HUES6 (cell line): Measurements from ENCODE around the gene RALB.
A peak's percentile ranks its signal among the peaks of the same experiment; 100 is the strongest.

ENCODE experiments used
- H3K27ac ChIP-seq: 2 replicates; pipeline ENCODE4 v1.7.0; 2013; ENCODE audit warnings: low read depth, mild to moderate bottlenecking, low read length, inconsistent platforms
- H3K27me3 ChIP-seq: 2 replicates; pipeline ENCODE4 v1.6.1; 2013; ENCODE audit warnings: low read length; ENCODE audit not compliant: control insufficient read depth, insufficient read depth
- H3K36me3 ChIP-seq: 2 replicates; pipeline ENCODE4 v1.6.1; 2013; ENCODE audit warnings: low read length; ENCODE audit not compliant: control insufficient read depth, insufficient read depth
- H3K4me1 ChIP-seq: 2 replicates; pipeline ENCODE4 v1.6.1; 2013; ENCODE audit warnings: low read length; ENCODE audit not compliant: control insufficient read depth, insufficient read depth
- H3K4me3 ChIP-seq: 2 replicates; pipeline ENCODE4 v1.5.1; 2013; ENCODE audit warnings: low read depth, low read length
- H3K9ac ChIP-seq: one replicate; pipeline ENCODE4 v1.6.1; 2013; ENCODE audit warnings: mild to moderate bottlenecking, low read length
- H3K9me3 ChIP-seq: 2 replicates; pipeline ENCODE4 v1.6.1; 2013; ENCODE audit warnings: low read depth, low read length; ENCODE audit not compliant: control insufficient read depth, insufficient read depth

Gene RALB

DNA sequence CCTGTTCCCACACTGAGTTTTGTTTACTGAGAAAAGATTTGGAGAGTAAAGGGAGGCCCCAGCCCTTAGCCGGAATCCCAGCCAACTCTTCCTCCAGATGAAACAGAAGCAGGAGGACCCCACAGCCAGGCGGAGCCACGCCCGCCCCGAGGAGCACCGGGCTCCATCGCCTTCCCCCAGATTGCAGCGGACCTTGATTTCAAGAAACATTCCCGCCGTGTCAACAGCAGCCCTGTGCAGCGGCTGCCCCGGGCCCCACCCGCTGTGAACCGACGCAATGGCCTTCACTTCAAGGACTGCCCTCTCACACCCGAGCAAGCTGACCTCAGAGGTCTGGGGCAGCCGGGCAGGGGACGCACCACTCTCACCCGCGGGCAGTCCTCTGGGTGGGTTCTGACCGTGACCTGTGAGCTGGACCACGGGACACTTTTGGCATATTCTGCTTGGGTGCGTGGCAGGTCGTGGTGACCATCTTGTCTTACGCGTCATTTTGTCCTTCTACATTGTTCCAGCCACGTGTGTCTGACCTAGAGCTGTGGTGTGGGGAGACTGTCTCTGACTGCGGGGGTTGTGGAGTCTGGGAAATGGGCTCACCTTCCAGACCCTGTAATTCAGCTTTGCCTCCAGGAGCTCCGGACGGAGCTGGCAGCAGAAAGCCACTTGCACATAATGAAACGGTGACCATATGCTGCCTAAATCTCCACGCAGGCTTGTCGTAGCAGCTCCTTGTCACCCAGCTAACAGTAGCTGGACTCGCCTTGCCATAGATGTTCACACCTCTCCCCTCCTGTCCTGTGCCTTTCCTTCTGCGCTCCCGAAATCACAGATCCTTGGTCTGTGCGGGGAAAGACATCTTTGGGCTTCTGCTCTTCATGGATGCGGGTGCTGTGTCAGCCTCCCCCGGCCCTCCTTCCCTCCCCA is 61.3 kb downstream of the RALB start:
- Histone ChIP-seq H3K4me1 (peaks cover 13% of the 10 kb centered on the region), H3K9ac (no peak overlapping the region), H3K27me3 (peaks cover 48% of the 10 kb centered on the region), H3K4me3 (peak overlapping the region; percentile 55), H3K36me3 (no peaks in the 10 kb centered on the region), H3K9me3 (no peaks in the 10 kb centered on the region), H3K27ac (no peak overlapping the region)

DNA sequence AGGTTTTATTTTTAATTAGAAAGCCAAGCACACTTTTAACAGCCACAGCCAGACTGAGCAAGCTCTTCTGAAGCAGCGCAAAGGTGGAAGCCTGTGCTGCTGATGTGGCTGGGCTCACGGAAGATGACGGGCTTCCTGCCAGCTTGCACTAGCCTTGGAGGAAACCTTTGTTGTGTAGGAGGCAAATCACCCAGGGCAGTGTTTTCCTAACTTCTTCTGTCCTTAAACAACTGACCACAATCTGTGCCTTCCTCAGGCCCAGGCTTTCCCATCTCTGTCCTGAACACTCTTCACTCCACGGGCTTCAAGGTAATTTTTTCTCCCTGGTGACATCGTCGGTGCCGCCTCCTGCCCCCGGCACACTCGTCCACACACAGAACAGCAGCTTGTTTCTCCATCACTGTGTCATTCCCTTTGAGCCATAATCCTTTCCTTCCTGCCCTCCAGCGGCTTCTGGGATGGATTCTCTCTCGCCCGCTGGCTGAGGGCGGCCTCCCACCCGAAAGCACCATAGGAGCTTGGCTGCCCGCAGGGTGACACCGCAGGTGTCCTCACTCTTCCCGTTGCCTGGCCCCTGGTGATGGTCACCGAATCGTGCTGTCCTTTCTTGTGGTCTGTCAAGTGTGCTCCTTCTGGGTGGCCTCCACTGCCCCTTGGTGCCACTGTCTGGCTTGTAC is 62.2 kb downstream of the RALB start:
- Histone ChIP-seq H3K9me3 (no peaks in the 10 kb centered on the region), H3K4me1 (peaks cover 13% of the 10 kb centered on the region), H3K36me3 (no peaks in the 10 kb centered on the region)

DNA sequence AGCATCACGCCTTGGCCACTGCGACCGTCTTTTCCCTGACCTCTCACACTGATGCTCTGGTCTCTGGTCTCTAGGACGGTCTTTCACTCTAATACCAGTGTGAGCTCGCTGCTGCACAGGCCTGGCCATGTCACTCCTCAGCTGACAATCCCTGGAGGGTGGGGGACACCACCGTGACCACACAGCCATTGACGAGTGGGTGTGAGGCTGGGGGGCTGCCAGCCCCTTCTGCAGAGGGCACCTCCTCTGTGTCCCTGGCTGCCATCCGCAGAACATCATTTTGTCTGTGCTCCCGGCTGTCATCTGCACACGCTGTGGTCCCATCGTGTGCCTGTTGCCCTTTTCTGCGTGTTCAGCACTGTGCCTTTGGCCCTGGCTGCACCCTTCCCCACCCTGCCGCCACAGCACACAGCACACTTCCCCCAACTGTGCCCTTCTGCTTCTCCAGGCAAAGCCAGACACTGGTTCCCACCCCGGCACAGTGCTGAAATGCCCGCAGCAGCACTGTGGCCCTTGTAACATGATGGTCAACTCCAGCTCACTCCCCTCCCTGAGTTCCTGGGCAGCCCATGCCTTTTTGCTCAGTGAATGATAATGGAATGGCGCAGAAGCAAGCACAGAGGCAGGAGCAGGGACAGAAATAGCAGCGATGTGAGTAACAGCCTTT is 62.8 kb downstream of the RALB start:
- Histone ChIP-seq H3K4me3 (no peak overlapping the region), H3K27me3 (peaks cover 52% of the 10 kb centered on the region), H3K36me3 (no peaks in the 10 kb centered on the region), H3K4me1 (peaks cover 13% of the 10 kb centered on the region), H3K9ac (no peak overlapping the region), H3K9me3 (no peaks in the 10 kb centered on the region), H3K27ac (no peak overlapping the region)

More for the DNA sequence above, 62.2 kb downstream of the RALB start:
- H3K27me3 ChIP-seq, result peaks cover 48% of the 10 kb centered on the region
- H3K27ac ChIP-seq, result no peak overlapping the region
- no peak overlapping the region for H3K4me3 ChIP-seq
- H3K9ac ChIP-seq, result no peak overlapping the region

DNA sequence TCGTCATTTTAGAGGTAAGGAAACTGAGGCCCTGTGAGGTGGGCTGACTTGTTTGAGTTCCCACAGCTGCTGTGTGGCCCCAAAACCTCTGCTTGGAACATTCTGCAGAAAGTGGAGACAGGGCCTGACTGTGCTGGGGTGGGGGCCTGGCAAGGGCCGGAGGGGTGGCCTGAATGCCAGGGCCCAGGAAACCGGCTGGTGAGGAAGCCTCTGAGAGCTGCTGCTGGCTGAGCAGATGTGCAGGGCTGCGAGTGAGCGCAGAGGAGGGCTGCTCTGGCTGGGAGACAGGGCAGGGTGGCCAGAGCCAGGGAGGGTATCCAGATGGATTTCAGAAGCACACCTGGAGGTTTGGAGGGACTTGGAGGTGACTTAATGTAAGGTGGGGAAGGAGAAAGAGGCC is 63.4 kb downstream of the RALB start:
- no peak overlapping the region for H3K27ac ChIP-seq

DNA sequence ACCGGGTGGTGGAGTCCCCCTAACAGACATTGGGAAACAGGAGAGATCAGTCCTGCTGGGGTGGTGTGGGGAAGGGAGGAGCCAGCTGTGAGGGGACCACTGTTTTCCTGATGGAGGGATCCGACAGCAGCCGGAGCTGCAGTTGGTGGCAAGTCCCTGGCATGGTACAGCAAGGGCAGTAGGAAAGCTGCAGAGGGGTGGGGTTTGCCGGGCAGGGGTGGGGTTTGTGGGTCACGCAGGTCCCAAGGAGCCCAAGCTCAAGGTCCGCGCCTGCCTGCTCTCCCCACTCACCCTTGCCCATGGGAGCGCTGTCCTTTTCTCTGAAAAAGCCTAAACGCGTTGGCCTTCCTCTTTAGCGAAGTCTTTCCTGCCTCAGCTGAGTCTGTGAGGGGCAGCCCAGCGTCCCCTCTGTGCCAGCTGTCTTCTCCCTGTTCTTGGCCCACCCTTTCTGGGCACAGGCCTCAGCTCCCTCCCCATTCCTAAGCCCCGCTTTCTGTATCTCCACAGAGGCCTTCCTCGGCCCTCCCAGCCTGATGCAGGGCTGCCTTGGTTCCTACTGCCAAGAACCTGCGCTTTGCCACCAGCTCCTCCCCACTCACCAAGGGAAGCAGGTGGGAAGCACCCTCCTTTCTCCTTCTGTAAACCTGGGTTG is 64.0 kb downstream of the RALB start:
- Histone ChIP-seq H3K9ac (no peak overlapping the region), H3K27ac (no peak overlapping the region), H3K9me3 (no peaks in the 10 kb centered on the region), H3K4me1 (peaks cover 13% of the 10 kb centered on the region), H3K27me3 (peaks cover 47% of the 10 kb centered on the region), H3K4me3 (no peak overlapping the region), H3K36me3 (no peaks in the 10 kb centered on the region)

More for the DNA sequence above, 63.4 kb downstream of the RALB start:
- Histone ChIP-seq H3K27me3 (peaks cover 50% of the 10 kb centered on the region), H3K4me1 (peaks cover 13% of the 10 kb centered on the region), H3K9ac (no peak overlapping the region), H3K36me3 (no peaks in the 10 kb centered on the region), H3K9me3 (no peaks in the 10 kb centered on the region), H3K4me3 (no peak overlapping the region)

DNA sequence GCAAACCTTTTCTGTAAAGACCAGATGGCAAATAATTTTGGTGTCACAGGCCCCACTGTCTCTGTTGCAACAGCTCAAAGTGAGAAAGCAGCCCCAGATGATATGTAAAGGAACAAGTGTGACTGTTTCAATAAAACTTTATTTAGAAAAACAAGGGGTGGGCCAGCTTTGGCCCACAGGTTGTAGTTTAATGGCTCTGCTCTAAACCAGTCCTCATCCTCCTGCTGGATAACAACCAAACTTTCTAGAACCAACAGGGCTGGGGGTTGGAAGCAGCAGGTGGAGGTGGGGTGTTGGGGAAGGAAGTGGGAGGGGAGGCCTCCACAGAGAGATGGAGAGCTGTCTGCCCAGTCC is 64.5 kb downstream of the RALB start:
- Histone ChIP-seq H3K4me3 (no peak overlapping the region), H3K9me3 (no peaks in the 10 kb centered on the region), H3K4me1 (peaks cover 13% of the 10 kb centered on the region), H3K27me3 (peaks cover 43% of the 10 kb centered on the region), H3K36me3 (no peaks in the 10 kb centered on the region), H3K27ac (no peak overlapping the region), H3K9ac (no peak overlapping the region)

DNA sequence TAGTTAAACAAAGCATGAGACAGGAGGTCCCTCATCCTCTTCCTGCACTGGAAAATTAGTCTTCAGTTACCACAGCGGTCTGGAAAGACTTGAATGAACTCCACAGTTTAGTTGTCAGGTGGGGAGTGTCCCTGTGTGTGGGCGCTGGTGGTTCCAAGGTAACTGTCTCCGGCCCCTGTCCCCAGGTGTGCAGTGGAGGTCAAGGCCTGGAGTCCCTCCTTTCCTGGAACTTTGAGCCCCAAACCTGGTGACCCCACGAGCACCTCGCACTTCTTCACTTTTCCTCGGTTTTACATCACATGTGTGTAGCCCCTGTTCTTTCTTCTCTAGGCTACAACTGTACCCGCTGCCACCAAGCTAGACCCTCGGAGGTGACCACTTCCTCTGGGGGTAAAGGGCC is 65.3 kb downstream of the RALB start:
- Histone ChIP-seq H3K9me3 (no peaks in the 10 kb centered on the region), H3K27ac (no peak overlapping the region), H3K27me3 (peaks cover 35% of the 10 kb centered on the region), H3K4me1 (peaks cover 10% of the 10 kb centered on the region), H3K36me3 (no peaks in the 10 kb centered on the region), H3K4me3 (no peak overlapping the region), H3K9ac (no peak overlapping the region)

DNA sequence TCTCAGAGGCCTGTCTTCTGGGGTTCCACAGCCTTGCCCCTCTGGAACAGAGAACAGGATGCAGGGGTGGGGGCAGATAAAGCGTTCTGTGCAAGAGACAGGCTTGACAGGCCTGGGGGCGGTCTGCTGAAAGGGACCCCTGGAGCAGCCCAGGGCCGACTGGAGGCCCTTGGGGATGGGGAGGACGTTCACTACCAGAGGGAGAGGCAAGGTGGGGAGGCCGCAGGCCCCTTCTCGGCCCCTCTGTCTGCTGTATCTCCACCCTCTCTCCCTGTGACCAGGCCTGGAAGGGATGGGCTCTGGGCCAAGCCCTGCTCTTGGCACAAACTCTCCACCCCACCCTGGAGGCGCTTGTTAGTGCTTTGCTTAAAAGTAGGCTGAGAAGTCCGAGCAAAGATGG is 66.0 kb downstream of the RALB start:
- H3K4me1 ChIP-seq, result peaks cover 4% of the 10 kb centered on the region; the same call in 1 of the 2 replicates
- no peaks in the 10 kb centered on the region for H3K36me3 ChIP-seq
- no peak overlapping the region for H3K9ac ChIP-seq
- no peak overlapping the region for H3K4me3 ChIP-seq
- no peak overlapping the region for H3K27ac ChIP-seq
- peaks cover 28% of the 10 kb centered on the region for H3K27me3 ChIP-seq
- H3K9me3 ChIP-seq, result no peaks in the 10 kb centered on the region

DNA sequence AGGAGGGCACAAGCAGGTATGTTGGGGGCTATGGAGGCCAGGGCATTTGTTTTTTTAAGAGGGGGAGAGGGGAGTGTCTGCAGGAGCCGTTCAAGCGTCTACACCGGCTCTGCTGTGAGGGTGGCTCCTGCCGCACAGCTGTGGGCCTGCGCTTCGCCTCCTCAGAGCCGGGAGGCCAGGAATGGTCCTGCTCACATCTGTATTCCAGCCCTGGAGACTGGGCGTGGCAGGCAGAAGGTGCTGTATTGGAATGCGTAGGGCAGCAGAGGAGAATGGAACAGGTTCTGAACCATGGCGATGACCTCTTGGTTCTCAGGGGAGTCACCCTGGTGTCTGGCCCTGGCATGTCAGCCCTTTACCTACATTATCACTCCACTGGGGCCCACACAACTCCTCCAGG is 66.5 kb downstream of the RALB start:
- Histone ChIP-seq H3K9me3 (no peaks in the 10 kb centered on the region), H3K36me3 (no peaks in the 10 kb centered on the region), H3K27ac (no peak overlapping the region), H3K27me3 (peaks cover 23% of the 10 kb centered on the region), H3K4me3 (no peak overlapping the region), H3K9ac (no peak overlapping the region), H3K4me1 (no peaks in the 10 kb centered on the region)

DNA sequence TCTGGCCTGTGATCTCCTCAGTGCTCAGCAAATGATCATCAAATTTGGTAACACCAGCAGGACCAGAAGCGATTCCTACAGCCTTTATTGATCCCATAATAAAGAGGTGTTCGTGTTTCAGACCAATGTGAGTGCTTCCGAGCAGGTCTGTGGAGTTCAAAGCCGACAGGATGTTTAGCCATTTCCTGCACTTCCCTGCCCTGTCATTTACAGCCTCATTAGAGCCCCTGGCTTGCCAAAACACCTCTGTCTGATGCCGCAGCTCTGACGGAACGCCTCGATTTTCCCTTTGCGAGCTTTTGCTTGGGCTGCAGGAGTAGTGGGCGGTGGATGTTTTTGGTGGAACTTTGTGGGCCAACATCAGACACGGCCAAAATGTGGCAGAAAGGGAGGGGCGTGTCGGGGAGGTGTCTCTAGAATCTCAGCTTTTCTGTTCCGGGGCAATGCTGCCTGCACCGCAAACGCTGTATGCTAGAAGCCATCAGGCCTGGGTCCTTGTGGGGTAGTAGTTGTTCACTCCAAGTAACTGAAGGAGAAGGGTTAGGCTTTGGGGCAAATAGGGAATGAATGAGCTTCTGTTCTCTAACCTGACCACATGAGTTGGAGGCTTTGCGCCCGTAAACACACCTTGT is 67.2 kb downstream of the RALB start:
- Histone ChIP-seq H3K36me3 (no peaks in the 10 kb centered on the region), H3K27me3 (peaks cover 16% of the 10 kb centered on the region), H3K27ac (no peak overlapping the region), H3K4me1 (no peaks in the 10 kb centered on the region), H3K4me3 (no peak overlapping the region), H3K9ac (no peak overlapping the region), H3K9me3 (no peaks in the 10 kb centered on the region)
